Mesothelial cell of epicardium (in vitro differentiated cells): ENCODE data around the gene TECRL. TPM values are rescaled to one million over a fixed set of nuclear protein-coding genes. Genes with fewer than 3 reads are reported as not detected.

Source experiments
- DNase-seq, 2 experiments: peaks; one replicate each; pipeline ENCODE4 v3.0.0; 2021; ENCODE audit warnings: low spot score in 2 of 2; ENCODE audit not compliant: unreplicated experiment in 2 of 2
- H3K27ac Mint-ChIP-seq: 2 replicates; pipeline ENCODE4 v1.8.0; 2021; ENCODE audit warnings: mixed read lengths
- H3K27me3 Mint-ChIP-seq: 2 replicates; pipeline ENCODE4 v1.8.0; 2021; ENCODE audit warnings: low read depth, mixed read lengths
- H3K36me3 Mint-ChIP-seq: 2 replicates; pipeline ENCODE4 v1.8.0; 2021; ENCODE audit warnings: mixed read lengths
- H3K4me1 Mint-ChIP-seq: 2 replicates; pipeline ENCODE4 v1.8.0; 2021; ENCODE audit warnings: mixed read lengths
- H3K4me3 Mint-ChIP-seq: 2 replicates; pipeline ENCODE4 v1.8.0; 2021; ENCODE audit warnings: mild to moderate bottlenecking, moderate library complexity, mixed read lengths
- H3K9me3 Mint-ChIP-seq: 2 replicates; pipeline ENCODE4 v1.8.0; 2021; ENCODE audit warnings: mixed read lengths
- CTCF ChIP-seq: fragments of 200-600 bp; sonication (generic); IDR thresholded peaks from one replicate; pipeline ENCODE4 v1.5.0; 2021; ENCODE audit warnings: antibody characterized with exemption; ENCODE audit not compliant: unreplicated experiment
- total RNA-seq: library from RNA; stranded (reverse); gene quantifications from 3 replicates; pipeline ENCODE4 v1.2.1, GENCODE V29; 2021

The TECRL gene
- total RNA-seq, 1 donor from 2014 or later: 0.94 TPM

GRCh38 chr4:64353904-64354303 is 55.3 kb downstream of the TECRL start:
- Mint-ChIP-seq H3K4me1 (no peaks in the 10 kb centered on the region), H3K36me3 (no peaks in the 10 kb centered on the region), H3K27ac (no peak overlapping the region), H3K4me3 (no peak overlapping the region), H3K9me3 (no peaks in the 10 kb centered on the region), H3K27me3 (no peaks in the 10 kb centered on the region)
- no peak for TF ChIP-seq CTCF
- DNase-seq: no peak

- Mint-ChIP-seq H3K9me3 (peaks cover 11% of the 10 kb centered on the region), H3K27me3 (no peaks in the 10 kb centered on the region), H3K27ac (no peak overlapping the region), H3K4me1 (no peaks in the 10 kb centered on the region), H3K4me3 (no peak overlapping the region), H3K36me3 (no peaks in the 10 kb centered on the region)
- no peak for DNase-seq
- TF ChIP-seq CTCF: no peak
Measured at GRCh38 chr4:64341711-64342110, 67.5 kb downstream of the TECRL start.

- Mint-ChIP-seq H3K27ac (no peak overlapping the region), H3K9me3 (peaks cover 11% of the 10 kb centered on the region), H3K36me3 (no peaks in the 10 kb centered on the region), H3K27me3 (no peaks in the 10 kb centered on the region), H3K4me3 (no peak overlapping the region), H3K4me1 (no peaks in the 10 kb centered on the region)
- no peak for DNase-seq
- TF ChIP-seq CTCF: no peak
Measured at GRCh38 chr4:64340218-64341110, 68.8 kb downstream of the TECRL start.

GRCh38 chr4:64334964-64335363 is 74.3 kb downstream of the TECRL start:
- H3K4me1 Mint-ChIP-seq: no peaks in the 10 kb centered on the region
- H3K27me3 Mint-ChIP-seq: no peaks in the 10 kb centered on the region
- H3K4me3 Mint-ChIP-seq: no peak overlapping the region
- no peaks in the 10 kb centered on the region for H3K36me3 Mint-ChIP-seq
- H3K9me3 Mint-ChIP-seq: peaks cover 21% of the 10 kb centered on the region
- no peak for TF ChIP-seq CTCF
- no peak for DNase-seq
- H3K27ac Mint-ChIP-seq: no peak overlapping the region

GRCh38 chr4:64330143-64330542 is 79.1 kb downstream of the TECRL start:
- Mint-ChIP-seq H3K4me1 (no peaks in the 10 kb centered on the region), H3K36me3 (no peaks in the 10 kb centered on the region), H3K9me3 (peaks cover 15% of the 10 kb centered on the region), H3K4me3 (no peak overlapping the region), H3K27ac (no peak overlapping the region), H3K27me3 (no peaks in the 10 kb centered on the region)
- no peak for TF ChIP-seq CTCF
- no peak for DNase-seq
